Measurements from ENCODE around the gene CLDN15. TPM values are rescaled to one million over a fixed set of nuclear protein-coding genes. Genes with fewer than 3 reads are reported as not detected.

Gene CLDN15
- total RNA-seq, 4 donors from 2014 or later, result 9.5 to 21.2 (median 13.0) TPM

DNA sequence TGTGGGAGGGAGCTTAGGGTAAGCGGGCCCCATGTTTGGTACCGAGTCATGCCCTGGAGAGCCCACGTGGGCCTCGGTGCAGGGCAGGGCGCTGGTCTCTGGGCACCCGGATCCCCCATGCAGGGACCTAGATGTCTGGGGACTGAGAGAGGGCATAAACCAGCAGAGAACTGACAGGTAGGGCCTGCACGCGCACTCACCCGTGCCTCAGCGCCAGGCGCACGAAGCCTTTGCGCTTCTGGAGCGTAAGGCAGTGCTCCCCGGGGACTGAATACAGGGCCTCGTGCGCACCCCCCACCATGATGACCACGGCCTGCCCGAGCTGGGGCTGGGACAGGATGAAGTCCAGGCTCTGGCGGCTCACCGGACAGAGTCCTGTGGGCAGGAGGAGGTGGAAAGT lies 39.6 kb downstream of the CLDN15 start:
- no peak for DNase-seq (ENCODE audit: low spot score in 2 of 2)
- no peak for TF ChIP-seq CTCF (IDR thresholded peaks at IDR 0.05)
- TF ChIP-seq POLR2A (IDR thresholded peaks at IDR 0.05), result no peak
- WGBS, 2 donors, result 83 to 84% methylated on average over 20 to 21 of the region's 21 CpGs
- no peak overlapping the region for H3K4me3 ChIP-seq (ENCODE audit: low read depth, poor library complexity, severe bottlenecking)
- intact Hi-C loops (cut with DNase I; ENCODE audit: low total_unique reads), result no loop called here

GRCh38 chr7:101195884-101196283 lies 41.7 kb downstream of the CLDN15 start:
- WGBS, 2 donors, result 88% methylated on average over 17 of the region's 17 CpGs
- H3K4me3 ChIP-seq (ENCODE audit: low read depth, poor library complexity, severe bottlenecking), result no peak overlapping the region
- TF ChIP-seq POLR2A (IDR thresholded peaks at IDR 0.05) (no peak), CTCF (IDR thresholded peaks at IDR 0.05) (no peak)
- DNase-seq (ENCODE audit: low spot score in 2 of 2), result no peak
- intact Hi-C loops (cut with DNase I; ENCODE audit: low total_unique reads), result no loop called here

- no peak overlapping the region for H3K4me3 ChIP-seq (ENCODE audit: low read depth, poor library complexity, severe bottlenecking)
- TF ChIP-seq CTCF (IDR thresholded peaks at IDR 0.05) (no peak), POLR2A (IDR thresholded peaks at IDR 0.05) (no peak)
- WGBS, 2 donors, result 79% methylated on average over 8 of the region's 8 CpGs
- no peak for DNase-seq (ENCODE audit: low spot score in 2 of 2)
- intact Hi-C loops (cut with DNase I; ENCODE audit: low total_unique reads), result loop anchor here (5.0 kb wide), 1 partner anchor 738 kb away; no protein-coding TSS in a partner anchor
These were observed 48.5 kb downstream of the CLDN15 start for GRCh38 chr7:101189109-101189508.

- DNase-seq (ENCODE audit: low spot score in 2 of 2), result no peak
- intact Hi-C loops (cut with DNase I; ENCODE audit: low total_unique reads), result loop anchor here (5.0 kb wide), 1 partner anchor 740 kb away; no protein-coding TSS in a partner anchor
- no peak overlapping the region for H3K4me3 ChIP-seq (ENCODE audit: low read depth, poor library complexity, severe bottlenecking)
- no peak for TF ChIP-seq CTCF (IDR thresholded peaks at IDR 0.05)
- TF ChIP-seq POLR2A (IDR thresholded peaks at IDR 0.05), result no peak
- WGBS, 2 donors, result 73 to 76% methylated on average over 4 of the region's 4 CpGs
These were observed 50.7 kb downstream of the CLDN15 start for GRCh38 chr7:101186844-101187428.

DNA sequence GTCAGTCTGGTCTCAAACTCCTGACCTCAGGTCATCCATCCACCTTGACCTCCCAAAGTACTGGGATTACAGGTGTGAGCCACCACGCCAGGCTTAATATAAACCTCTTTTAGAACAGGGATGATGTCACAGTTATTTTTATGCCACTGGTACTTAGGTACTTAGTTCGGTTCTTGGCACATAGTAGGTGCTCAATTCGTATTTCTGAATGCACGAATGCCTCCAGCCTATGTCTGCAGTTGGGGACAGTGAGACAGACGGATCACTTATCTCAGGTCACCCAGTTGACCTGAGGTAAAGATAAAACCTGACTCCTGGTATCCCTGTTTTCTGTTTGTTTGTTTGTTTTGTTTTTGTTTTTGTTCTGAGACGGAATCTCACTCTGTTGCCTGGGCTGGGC lies 51.4 kb downstream of the CLDN15 start:
- H3K4me3 ChIP-seq (ENCODE audit: low read depth, poor library complexity, severe bottlenecking), result no peak overlapping the region
- intact Hi-C loops (cut with DNase I; ENCODE audit: low total_unique reads), result loop anchor here (5.0 kb wide), 1 partner anchor 741 kb away; no protein-coding TSS in a partner anchor
- DNase-seq (ENCODE audit: low spot score in 2 of 2), result no peak
- WGBS, 2 donors, result 69 to 74% methylated on average over 6 of the region's 6 CpGs
- TF ChIP-seq CTCF (IDR thresholded peaks at IDR 0.05) (no peak), POLR2A (IDR thresholded peaks at IDR 0.05) (no peak)
